Fibroblast of lung (primary cell): Measurements from ENCODE around the gene APOBEC2.

Experiments used
- EZH2 ChIP-seq: IDR thresholded peaks from 2 replicates; pipeline ENCODE4 v1.5.1; 2012; ENCODE audit warnings: low read length, control low read depth, mild to moderate bottlenecking; ENCODE audit errors: missing control alignments
- TF ChIP-seq, protein P1 (sequence below), 2 donors: IDR thresholded peaks in 1 of 2; conservative IDR thresholded peaks in 1 of 2; 1 replicate in 1 of 2; 2 replicates in 1 of 2; pipeline ENCODE4 v1.5.1; 2011 to 2012; ENCODE audit warnings: low read length in 2 of 2, control low read depth in 1 of 2, inconsistent platforms in 1 of 2, low read depth in 1 of 2, mild to moderate bottlenecking in 1 of 2

DNA sequence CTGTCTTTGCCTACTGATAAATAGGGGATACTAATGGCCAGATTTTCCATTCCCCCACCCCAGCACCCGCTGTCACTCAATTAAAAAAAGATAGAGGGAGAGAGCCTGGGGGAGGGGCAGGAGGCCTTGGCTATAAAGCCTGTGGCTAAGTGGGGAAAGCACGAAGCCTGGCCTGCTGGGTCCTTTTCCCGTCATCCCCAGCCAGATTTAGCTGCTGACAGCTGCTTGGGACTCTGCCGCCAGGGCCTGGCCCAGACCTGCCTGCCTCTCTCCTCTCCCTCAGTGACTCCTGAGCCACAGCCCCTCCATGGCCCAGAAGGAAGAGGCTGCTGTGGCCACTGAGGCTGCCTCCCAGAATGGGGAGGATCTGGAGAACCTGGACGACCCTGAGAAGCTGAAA lies at the start of gene APOBEC2:
- TF ChIP-seq, protein P1, sequence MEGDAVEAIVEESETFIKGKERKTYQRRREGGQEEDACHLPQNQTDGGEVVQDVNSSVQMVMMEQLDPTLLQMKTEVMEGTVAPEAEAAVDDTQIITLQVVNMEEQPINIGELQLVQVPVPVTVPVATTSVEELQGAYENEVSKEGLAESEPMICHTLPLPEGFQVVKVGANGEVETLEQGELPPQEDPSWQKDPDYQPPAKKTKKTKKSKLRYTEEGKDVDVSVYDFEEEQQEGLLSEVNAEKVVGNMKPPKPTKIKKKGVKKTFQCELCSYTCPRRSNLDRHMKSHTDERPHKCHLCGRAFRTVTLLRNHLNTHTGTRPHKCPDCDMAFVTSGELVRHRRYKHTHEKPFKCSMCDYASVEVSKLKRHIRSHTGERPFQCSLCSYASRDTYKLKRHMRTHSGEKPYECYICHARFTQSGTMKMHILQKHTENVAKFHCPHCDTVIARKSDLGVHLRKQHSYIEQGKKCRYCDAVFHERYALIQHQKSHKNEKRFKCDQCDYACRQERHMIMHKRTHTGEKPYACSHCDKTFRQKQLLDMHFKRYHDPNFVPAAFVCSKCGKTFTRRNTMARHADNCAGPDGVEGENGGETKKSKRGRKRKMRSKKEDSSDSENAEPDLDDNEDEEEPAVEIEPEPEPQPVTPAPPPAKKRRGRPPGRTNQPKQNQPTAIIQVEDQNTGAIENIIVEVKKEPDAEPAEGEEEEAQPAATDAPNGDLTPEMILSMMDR (conservative IDR thresholded peaks at IDR 0.05 in 1 of 2, IDR thresholded peaks at IDR 0.05 in 1 of 2; ENCODE audit: low read depth in 1 of 2, low read length in 2 of 2): no peak
- TF ChIP-seq EZH2: no peak
